8988T (cell line): ENCODE results near the gene ARF1.
A peak's percentile ranks its signal among the peaks of the same experiment; 100 is the strongest.

ENCODE experiments used
- DNase-seq: peaks from one replicate; pipeline ENCODE4 v3.0.0; 2011

The ARF1 gene

DNA sequence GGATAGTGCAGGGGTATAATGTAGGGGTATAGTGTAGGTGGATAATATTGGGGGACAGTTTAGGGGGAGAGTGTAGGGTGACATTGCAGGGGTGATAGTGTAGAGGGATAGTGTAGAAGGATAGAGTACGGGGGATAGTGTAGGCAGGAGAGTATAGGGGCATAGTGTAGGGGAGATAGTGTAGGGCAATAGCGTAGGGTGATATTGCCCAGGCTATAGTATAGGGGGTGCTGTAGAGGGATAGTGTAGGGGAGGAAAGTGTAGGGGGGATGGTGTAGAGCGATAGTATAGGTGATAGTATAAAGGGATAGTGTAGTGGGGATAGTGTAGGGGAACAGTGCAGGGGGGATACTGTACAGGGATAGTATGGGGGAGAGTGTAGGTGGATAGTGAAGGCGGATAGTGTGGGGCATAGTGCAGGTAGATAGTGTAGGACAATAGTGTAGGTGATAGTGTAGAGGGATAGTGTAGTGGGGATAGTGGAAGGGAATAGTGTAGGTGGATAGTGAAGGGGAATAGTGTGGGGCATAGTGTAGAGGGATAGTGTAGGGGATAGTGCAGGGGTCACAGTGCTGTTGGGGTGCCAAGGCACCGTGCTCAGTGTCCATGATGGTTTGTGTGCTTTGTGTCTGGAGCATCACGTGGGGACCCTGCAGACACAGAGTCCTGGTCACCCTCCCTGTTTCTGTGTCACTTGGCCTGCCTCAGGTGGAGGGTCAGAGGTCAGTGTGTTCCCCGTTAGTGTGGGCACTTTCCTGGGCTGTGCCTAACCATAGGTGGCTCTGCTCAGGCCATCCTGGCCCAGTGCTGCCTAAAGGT, 10.5 kb upstream of the ARF1 start:
- no peak for DNase-seq

- no peak for DNase-seq
Measured at GRCh38 chr1:228072658-228073043, 9.9 kb upstream of the ARF1 start.

GRCh38 chr1:228073061-228073856, 9.2 kb upstream of the ARF1 start:
- DNase-seq = peak; percentile 1

DNA sequence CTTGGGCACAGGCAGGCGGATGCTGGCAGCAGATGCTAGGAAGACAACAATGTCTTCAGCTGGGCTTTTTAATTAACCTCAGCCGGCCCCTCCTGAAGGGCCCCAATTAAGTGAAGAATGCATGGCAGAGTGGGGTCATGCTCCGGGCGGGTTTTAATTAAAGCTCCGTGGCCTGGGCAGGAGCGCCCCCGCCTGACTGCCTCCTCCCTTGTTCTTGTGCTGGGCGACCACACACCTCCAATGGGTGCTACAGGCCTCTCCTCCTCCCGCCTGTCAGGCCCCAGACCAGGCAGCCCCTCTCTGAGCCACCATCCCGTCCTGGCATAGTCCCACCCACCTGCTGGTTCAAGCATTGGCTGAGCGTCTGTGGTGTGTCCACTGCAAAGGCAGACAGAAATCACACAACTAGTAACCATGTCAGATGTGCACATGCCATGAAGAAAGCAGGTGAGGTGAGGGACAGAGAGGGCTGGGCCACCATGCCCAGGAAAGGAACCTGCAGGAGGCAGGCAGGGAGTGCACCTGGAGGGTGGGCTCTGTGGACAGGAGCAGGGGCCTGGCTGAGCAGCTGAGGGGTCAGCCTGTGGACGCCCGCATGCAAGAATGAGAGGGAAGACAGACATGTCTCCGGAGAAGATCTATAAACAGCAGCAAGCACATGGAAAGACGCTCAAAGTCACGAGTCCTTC, 8.5 kb upstream of the ARF1 start:
- peak; percentile 51 for DNase-seq

- DNase-seq = peak; percentile 27
Measured at GRCh38 chr1:228074954-228075730, 7.4 kb upstream of the ARF1 start.

DNA sequence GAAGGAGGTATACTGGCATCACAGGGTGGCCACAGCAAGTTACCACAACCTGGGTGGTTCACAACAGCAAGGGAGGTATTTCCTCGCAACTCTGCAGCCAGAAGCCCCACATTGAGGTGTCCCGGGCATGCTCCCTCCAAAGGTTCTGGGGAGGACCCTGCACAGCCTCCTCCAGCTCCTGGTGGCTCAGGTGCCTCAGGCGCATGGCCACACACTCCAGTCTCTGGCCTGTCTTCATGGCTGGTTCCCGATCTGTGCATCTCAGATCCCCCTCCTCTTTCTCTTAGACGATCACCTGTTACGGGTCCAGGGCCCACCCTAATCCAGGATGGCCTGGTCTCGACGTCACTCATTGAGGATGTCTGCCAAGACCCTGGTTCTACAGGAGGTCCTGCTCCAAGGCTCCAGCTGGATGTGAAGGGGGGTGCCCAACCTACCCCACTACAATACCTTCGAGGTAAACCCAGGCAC, 6.7 kb upstream of the ARF1 start:
- no peak for DNase-seq

DNA sequence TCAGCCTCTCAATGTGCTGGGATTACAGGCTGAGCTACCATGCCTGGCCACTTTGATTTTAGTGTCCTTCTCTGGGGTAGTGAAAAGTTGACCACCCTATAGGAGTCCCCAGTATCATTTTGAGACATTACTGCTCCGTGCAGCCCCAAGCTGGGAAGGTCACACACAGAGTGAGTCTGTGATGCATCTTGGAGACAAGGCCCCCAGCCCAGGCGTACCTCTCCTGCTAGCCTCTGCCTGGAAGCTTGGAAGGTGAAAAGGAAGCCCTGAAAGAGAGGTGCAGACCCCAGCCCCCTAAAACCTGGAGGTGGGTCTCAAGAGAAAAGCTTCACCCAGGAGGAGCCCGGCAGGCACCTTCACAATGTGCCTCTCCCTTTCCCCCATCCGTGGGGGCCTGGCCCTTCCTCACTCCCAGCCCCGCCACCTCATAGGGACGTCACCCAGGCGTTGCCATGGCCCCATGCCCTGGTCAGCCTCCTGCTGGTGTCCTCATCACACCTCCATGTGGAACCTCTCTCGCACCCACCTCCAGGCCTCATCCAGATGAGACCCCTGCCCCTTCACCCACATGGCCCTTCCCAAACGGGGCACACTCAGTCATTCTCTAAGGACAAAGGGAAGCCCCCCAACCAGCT, 5.6 kb upstream of the ARF1 start:
- peak; percentile 4 for DNase-seq

- peak; percentile 4 for DNase-seq
Measured at GRCh38 chr1:228077565-228078330, 4.8 kb upstream of the ARF1 start.

GRCh38 chr1:228079013-228079412, 3.5 kb upstream of the ARF1 start:
- no peak for DNase-seq

DNA sequence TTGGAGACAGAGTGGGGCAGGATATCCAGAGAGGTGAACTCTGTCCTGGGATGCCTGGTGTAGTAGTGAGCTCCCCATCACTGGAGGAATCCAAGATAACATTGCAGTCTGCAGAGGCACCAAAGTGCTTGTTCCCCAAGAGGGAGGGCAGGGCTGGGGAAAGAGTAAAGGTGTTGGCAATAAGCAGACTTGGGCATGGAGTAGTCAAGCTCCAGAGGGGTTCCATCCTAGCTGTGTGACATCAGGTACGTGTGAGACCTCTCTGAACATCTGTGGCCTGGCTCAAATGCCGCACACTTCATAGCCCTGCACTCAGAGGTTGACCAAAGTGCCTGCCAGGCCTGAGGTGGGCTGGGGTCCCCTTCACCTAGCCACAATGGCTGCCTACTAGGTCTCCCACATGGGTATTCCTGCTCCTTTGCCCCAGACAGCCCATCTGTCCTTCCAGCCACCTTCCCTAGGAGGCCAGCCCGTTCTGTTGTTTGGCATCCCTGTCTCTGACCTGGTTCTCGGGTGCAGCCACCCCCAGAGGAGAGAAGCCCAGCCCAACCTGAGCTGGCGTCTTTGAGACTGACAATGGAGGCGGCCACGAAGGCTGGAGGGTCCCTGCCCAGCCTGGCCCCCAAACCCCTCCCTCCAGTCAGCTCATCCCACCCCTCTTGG, 2.8 kb upstream of the ARF1 start:
- DNase-seq = no peak

GRCh38 chr1:228081144-228081543, 1.4 kb upstream of the ARF1 start:
- DNase-seq = no peak

- DNase-seq = no peak
Measured at GRCh38 chr1:228081578-228082213, 812 bp upstream of the ARF1 start.

DNA sequence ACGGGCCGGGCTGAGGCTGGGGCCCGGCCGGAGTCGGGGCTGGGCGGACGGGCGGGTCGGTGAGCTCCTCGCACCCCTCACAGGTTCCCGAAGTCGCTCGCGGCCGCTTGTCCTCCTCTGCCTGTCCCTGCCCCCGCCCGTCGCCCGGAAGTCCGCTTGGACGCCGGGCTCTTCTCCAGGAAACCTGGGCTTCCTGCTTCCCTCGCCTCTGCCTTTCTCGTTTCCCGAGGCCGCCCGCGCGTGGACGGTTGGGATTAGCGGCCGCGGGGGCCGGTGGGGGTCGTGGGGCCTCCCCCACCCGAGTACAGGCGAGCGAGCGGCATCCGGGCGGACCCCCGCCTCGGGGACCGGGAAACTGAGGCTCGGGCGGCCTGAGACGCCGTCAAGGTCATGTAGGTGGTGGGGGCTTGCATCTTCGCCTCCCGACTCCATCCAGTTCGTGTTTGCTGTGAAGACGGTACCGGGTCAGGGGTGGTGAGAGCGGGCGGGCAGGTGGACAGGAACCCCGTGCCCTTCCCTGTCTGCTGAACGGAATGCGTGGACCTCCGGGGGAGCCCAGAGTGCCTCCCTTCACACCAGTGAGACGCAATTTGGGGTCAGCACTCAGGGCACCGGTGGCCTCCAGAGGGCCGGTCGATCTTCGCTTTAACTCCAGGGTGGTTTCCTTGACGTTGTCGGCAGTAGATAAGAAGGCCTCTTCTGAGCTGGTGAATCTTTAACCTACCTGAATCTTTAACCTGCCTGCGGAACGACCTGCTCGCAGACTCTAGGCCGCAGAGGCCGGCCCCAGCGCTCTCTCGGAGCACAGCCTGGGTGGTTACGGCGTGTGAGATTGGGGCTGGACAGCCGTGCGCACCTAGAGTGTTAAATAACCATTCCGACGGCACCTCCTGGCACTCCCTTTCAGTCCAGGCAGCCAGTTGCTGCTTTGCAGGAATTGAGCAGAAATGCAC, 686 bp downstream of the ARF1 start:
- DNase-seq = no peak

DNA sequence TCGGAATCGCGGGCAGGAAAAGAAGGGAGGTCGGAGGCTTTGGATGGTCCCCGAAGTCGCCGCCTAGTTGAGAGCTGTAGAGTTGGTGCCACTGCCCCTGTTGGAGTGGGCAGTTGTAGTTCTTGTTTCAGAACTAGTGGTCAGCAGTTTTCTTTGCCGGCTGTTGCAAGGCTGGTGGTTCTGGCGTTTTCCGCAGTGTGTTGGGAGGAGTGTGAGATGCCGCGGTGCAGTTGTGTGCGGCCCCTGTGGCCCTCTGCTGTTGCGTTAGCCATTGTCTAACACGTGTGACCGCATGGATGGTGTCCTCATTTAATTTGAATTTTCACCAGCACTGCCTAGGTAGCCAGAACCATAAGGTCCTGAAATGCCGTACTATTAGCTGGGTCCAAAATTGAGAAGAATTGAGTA, 1.4 kb downstream of the ARF1 start:
- DNase-seq = no peak

DNA sequence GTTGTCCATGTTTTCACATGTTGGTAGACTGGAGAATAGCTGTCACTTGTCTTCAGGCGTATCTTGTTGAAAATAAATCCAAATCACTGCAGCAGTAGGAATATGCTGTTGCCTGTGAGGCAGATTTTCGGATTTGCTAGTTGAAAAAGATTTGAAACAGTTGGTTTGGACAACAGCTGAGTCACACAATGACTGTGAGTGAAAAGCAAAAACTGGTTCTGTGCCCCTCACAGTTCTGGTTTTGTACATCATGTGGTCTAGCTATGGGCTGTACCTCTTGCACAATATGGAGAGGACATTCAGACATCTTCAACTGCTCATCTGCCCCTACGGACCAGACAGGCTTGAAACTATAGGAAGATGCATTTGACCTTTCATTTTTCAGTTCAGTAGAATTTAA, 1.8 kb downstream of the ARF1 start:
- DNase-seq = no peak

DNA sequence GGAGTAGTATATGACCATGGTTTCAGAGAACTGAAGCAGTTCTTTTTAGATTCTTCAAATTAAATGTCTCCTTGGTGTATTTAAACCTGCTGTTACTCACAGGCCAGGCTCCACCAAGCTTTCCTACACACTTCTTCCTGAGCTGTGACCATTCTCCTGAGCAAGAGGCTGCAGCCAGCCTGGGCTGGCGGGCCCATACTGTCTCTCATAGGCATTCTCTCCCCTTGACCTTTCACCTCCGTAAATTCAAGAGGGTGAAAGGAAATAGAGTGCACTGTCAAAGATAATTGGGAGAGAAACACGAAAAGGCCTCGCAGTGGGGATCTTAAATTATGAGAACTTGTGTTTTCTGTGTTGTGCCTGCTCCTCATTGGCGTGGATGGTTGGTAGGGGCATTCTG, 2.3 kb downstream of the ARF1 start:
- no peak for DNase-seq

- no peak for DNase-seq
Measured at GRCh38 chr1:228085287-228085951, 2.9 kb downstream of the ARF1 start.

DNA sequence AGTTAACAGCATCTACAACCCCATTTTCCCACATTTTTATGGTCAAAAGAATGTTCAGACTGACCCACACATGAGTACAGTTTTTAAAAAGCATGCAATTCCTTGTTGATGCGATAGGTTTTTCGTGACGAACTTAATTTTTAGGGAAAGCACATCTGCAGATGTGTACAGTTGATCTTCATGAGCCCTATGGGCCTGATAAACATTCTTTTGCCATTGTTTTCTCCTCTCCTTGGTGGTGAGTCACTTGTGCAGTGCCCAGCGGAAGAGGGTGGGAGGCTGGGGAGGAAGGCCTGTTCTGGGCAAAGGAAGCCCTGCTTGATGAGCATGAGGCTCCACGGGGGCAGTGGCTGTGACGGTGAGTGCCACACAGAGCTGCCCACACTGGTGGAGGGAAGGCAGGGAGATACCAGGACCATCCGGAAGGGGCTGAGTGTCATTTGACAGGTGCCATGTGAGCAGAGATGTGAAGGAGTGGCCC, 5.3 kb downstream of the ARF1 start:
- DNase-seq = peak; percentile 72
